Fibroblast of peridontal ligament (primary cell): ENCODE results near the gene SPIRE1.
"Not testable (repeated sequence)": the region's sequence is repeated elsewhere in the genome, so short reads cannot be mapped to it uniquely, and the experiment has no call there.

Source experiments
- DNase-seq: peaks from one replicate; pipeline ENCODE4 v3.0.0-alpha.2; 2010; ENCODE audit errors: extremely low read depth

The SPIRE1 gene

DNA sequence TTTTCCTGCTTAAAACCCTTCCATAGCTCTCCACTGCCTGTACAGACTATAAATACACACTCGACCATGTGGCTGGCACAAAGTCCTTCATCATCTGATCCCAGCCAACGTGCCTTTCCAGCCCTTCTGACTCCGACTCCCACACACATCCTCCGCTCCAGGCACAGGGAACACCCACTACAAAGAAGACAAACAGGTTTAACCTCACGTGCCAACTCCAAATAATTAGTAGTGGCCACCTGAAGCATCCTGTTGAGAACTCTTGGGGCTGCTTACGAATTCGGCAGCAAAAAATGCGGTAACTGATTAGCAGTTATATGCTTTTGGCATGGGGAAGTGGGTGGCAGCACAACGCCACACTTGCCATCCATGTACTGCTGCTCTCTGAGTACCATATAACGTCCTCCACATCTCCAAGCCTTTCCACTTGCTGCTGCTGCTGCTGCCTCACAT, 12.1 kb downstream of the SPIRE1 start:
- peak; percentile 38 for DNase-seq

DNA sequence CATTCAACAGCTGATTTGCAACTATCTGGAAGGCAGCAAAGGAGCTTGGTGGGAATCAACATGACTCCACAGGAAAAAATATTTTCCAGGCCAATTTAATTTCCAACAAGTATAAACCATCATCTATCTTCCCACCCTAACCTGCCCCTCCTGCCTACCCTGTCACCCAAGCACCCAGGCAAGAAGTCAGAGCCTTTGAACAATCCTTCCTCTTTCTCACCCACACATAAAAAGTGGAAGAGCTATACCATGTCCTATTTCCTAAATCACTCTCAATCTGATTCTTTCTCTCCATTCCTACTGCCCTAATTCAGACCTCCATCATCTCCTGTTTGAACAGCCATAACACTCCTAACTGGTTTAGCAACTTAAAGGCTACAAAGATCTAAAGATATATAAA, 12.7 kb downstream of the SPIRE1 start:
- no peak for DNase-seq

DNA sequence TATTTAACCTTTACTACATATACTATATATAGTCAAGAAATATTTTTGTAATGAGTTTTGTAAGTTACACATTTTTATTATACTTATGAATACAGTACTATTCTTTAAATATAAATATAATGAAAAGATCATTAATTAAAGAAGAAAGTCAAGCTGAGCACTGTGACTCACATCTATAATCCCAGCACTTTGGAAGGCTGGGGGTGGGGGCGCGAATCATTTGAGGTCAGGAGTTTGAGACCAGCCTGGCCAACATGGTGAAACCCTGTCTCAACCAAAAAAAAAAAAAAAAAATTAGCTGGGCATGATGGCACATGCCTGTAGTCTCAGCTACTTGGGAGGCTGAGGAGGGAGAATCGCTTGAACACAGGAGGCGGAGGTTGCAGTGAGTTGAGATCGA, 14.2 kb downstream of the SPIRE1 start:
- not testable (repeated sequence) for DNase-seq

DNA sequence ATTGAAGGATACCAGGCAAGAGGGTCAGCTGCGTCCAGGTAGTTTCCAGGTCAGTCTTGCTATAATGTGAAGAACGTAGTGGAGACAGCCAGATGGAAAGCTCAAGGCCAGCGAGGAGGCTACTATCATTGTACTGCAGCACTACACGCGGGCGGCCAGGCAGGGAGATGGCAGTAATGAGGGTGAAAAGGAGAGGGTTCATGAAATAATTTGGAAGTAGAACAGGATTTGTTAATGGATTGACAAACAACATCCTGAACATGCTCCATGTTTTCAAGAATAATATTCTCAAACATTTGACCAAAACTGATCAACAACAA, 17.1 kb downstream of the SPIRE1 start:
- DNase-seq, result no peak

DNA sequence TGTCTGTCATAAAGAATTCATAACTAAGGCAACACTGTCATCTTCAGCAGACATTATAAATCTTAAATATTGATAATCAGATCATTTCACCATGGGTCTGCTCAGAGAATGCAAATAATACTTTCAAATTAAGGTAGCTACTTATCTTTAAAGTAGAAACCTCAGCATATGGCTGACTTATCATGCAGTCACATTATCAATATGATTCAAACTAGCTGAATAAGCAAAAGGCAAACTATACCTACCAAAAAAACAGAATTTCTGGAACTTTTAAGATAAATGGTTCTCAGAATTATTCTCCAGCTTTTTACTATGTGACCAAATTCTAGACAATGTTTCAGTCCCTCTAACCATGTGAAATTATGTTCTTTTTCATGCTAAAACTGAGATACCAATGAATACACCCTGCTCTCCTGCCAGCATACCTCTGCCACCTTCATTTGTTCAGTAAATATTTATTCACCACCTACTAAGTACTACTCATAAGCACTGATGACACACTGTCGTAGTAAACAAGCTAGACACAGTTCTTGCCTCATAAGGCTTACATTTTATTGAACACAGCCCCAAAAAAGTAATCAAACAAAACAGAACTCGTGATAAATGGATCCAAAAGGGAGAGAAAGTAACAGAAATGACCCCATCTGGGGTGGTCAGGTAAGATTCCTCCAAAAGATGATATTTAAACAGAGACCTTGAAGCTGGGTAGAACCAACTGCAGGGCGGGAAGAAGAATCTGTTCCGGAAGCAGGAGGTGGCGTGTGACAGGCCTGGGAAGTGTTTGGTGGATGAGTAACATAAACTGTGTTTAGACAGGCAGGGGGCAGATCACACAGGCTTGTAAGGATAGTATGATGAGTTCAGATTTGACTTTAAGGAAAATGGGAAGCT, 17.7 kb downstream of the SPIRE1 start:
- DNase-seq, result peak; percentile 69

DNA sequence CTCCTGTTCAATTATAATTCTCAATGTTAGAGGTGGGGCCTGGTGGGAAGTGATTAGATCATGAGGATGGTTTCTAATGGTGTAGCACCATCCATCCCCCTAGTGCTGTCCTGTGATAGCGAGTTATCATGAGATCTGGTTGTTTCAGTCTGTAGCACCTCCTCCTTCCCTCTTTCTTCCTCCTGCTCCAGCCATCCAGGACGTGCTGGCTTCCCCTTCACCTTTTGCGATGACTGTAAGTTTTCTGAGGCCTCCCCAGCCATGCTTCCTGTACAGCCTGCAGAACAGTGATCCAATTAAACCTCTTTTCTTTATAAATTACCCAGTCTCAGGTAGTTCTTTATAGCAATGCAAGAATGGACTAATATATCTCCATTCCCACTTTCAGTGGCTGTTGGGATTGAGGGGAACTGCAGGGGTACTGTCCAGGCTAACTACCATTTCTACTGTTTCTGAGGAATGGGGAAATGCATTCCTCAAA, 19.2 kb downstream of the SPIRE1 start:
- no peak for DNase-seq

DNA sequence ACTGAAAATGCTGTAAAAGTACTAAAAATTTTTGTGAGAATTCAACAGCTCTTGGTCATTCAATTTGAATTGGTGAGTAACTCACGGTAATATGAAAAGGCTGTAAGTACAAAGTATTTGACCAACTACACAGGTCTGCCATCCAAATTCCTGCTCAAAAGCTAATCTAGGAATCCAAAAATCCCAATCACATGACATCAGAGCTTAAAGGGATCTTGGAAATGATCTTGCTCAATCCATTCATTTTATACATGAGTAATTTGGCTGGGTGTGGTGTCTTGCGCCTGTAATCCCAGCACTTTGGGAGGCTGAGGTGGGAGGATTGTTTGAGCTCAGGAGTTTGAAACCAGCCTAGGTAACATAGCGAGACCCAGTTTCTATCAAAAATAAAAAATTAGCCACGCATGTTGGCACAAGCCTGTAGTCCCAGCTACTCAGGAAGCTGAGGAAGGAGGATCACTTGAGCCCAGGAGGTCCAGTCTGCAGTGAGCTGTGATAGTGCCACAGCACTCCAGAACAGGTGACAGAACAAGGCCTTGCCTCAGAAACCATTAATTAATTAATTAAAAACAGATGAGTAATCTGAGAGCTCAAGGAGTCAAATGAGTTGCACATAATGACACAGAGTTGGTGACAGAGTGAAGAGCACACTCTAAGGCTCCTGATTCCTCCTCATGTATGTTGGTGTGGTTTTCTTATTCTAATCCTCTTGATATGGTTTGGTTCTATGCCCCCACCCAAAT, 19.8 kb downstream of the SPIRE1 start:
- DNase-seq, result peak; percentile 82

DNA sequence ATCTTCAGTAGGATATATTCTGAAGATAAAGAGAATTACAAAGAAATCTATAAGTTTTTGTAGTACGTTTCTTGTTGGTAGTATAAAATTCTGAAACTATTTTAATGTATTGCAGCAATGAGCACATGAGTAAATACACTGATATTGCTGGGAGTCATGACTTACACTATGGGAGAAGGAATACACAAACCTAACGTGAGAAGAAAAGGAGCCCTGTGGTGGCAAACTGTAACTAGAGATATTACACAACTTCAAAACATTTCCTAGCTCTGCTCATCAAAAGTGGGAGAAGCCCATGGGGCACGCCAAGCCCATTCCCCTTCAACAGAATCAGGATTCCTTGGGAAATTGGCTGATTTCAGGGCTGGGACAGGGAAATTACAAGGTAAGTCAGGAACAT, 20.5 kb downstream of the SPIRE1 start:
- peak; percentile 54 for DNase-seq

DNA sequence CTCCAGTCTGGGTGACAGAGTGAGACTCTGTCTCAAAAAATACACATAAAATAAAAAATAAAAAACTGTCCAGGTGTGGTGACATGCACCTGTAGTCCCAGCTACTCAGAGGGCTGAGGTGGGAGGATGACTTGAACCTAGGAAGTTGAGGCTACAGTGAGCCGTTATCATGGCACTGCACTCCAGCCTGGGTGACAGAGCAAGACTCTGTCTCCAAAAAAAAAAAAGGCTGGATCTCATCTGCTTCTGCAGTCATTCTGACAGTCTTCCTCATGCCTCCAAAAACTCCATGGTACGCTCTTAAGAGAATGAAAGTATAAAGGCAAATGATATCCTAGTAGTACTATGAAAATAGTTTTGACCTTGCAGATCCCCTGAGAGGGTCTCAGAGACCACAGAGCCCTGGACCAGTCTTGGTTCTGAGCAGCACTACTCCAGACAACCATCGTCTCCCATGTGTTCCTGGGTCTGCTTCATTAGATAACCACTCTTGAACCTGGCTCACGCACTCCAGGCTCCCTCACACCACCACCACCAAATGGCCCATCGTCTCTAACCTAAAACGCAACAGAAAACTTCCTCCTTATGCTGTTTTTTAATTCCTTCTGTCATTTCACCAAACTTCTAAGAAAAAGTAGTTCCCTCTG, 26.0 kb downstream of the SPIRE1 start:
- DNase-seq, result no peak

DNA sequence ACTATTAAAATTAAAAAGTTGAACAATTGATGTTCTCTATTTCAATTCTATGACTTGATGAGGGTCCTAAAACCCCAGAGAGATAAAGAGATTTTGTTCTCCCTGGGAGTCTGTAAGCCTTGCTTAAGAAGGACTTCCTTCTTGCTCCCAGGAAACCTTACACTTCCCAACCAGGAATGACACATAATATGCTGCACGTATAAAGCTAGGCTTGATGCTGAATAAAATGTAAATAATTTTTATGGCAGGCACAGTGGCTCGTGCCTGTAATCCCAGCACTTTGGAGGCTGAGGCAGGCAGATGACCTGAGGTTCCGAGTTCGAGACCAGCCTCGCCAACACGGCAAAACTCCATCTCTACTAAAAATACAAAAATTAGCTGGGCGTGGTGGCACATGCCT, 27.8 kb downstream of the SPIRE1 start:
- DNase-seq, result peak; percentile 46

DNA sequence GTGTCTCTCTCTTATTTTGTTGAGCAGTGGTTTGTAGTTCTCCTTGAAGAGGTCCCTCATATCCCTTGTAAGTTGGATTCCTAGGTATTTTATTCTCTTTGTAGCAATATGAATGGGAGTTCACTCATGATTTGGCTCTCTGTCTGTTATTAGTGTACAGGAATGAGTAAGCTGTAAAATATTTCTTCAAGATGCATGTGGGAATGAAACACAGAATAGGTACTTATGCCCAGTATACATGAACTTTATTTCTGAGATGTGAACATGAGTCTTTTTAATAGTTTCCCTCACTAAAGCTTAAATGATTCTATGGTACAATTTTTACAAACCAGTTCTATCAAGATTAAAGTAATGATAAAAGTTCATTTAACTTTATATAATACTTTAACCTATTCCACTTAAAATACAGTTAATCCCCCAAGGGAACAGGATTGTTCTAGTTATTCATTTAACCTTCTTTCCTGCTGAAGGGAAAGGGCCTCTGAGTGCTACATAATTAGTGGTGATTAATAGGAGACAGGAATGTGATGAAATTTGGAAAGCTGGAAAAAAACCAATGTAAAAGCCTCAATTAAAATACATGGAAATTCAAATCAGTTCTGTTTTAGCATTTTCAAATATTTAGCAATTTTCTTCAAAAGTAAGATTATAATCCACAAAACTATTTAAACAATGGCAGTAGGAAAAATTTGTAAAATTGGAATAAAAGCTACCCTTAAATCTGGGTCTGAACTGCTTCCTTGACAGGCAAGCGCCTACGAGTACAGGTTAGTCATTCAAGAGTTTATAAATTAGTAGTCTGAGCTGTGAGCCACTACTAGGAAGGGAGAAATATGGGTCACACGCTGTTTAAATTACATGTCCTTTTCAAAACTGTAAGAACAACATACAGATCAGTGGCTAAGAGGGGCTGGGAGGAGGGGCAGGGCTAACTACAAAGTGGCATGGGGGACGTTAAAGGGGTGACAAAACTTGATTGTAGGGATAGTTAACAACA, 28.9 kb downstream of the SPIRE1 start:
- peak; percentile 65 for DNase-seq

DNA sequence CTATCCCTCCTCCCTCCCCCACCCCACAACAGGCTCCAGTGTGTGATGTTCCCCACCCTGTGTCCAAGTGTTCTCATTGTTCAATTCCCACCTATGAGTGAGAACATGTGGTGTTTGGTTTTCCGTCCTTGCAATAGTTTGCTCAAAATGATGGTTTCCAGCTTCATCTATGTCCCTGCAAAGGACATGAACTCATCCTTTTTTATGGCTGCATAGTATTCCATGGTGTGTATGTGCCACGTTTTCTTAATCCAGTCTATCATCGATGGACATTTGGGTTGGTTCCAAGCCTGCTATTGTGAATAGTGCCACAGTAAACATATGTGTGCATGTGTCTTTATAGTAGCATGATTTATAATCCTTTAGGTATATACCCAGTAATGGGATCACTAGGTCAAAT, 30.7 kb downstream of the SPIRE1 start:
- not testable (repeated sequence) for DNase-seq

DNA sequence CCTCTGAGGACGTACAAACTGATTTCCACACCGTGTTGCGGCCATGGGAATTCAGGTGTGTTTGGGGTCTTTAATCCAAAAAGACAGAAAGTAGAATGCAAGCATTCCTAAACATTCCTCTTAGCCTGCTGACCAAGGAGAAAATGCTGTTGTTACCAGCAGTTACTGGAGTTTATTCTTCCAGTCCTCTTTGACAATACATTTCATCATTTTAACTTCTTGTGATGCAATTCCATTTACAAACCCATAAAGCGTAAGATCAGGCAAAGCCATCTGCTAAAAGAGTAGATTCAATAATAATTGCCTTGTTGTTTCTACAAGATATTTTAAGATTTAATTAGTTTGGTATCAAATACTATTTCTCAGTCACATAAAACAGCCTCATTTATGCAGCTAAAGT, 32.7 kb downstream of the SPIRE1 start:
- peak; percentile 40 for DNase-seq

DNA sequence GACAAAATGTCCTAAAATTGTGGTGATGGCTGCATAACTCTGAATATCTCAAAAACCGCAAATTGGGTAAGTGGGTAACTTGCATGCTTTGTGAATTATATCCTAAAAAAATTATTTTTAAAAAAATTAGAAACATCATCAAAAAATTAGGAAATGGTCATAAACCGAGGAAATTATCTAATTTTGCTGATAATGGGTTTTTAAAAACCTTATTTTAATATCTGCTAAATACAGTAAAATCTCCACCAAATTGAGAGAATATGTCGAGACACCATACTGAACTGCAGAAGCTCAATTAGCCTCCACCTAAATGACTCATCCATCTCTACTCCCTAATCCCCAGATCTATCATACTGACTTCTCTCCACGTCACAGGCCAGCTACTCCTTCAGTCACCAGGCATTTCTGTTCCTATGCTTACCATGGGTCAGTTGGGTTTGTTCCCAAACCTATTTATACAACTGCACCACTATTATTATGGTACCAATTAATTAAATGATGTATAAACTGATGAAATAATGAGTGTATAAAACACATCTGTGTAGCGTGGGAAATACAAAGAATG, 36.1 kb downstream of the SPIRE1 start:
- peak; percentile 73 for DNase-seq

DNA sequence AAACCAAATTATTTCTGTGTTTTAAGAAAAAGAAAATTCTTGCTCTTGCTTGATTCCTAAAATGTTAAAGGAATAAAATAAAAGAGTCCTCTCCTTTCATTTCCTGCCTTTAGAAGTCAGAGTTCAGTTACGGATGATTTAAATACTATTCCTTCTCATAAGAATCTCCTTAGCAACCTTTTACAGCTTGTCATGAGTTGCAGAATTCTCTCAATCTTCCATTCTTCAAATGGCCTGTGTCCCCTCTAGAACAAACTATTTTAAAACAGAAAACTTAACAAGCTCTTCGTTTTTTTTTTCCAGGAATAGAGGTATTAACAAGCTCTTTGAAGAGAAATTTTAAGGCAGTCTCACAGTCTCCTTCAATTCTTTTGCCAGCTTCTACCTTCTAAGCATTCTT, 42.2 kb downstream of the SPIRE1 start:
- no peak for DNase-seq

DNA sequence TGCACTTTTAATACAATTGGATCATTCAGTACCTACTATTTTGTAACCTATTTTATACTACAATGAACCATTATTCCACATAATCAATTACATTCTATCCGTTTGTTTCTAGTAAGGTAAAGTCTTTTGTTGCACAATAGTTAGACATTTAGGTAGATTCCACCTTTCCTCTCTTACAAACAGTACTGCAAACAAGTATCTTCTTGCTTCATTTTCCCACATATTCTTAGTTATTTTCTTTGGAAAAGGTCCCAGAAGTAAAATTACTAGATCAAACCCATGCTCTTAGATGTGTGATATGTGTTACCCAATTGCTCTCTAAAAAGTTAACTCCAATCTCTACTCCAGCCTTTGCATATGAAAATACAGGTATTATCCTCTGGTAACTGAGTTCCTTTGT, 49.6 kb downstream of the SPIRE1 start:
- peak; percentile 73 for DNase-seq

DNA sequence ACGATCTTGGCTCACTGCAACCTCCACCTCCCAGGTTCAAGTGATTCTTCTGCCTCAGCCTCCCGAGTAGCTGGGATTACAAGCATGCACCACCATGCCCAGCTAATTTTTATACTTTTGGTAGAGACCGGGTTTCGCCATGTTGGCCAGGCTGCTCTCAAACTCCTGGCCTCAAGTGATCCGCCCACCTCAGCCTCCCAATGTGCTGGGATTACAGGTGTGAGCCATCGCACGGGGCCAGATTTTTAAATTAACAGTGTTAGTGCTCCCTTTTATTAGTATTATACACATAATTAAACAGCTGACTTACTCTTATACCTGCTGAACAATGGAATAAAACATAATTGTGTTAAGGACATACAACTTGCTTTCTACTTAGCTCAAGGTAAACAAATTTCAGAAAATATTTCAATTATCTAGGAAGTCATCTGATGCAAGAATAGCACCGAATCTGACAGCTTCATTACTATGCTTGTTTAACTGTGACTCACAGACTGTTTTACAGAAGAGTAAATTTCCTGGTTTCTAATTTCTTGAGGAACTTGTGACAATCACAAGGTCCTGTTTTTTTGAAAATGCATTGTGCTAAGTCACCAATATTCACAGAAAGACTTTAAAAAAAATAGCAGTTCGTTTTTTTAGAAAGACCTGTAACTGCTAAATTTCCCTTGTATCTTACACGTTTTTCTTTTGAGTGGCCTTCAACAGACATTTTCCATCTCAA, 51.2 kb downstream of the SPIRE1 start:
- DNase-seq, result peak; percentile 86

DNA sequence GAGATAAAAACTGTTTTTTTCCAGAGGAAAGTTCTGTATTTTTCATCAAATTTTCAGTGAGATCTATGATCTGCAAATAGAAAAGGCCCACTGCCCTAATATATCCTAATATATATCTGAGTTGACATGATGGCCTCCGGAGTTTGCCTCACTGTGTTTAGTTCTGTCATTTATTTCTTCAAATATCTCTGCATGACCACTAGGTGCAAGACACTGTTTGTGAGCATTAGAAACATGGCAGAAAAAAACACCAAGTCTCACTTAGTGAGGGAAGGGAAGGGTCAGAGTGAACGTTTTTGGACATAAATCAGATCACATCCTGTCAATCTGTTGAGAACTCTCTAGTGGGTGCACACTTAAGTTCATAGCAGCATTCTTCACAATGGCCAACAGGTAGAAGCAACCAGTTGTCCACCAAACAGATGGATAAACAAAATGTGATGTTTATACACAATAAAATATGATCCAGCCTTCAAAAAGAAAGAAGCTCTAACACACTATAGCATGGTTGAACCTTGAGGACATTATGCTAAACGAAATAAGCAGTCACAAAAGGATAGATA, 53.4 kb downstream of the SPIRE1 start:
- no peak for DNase-seq

DNA sequence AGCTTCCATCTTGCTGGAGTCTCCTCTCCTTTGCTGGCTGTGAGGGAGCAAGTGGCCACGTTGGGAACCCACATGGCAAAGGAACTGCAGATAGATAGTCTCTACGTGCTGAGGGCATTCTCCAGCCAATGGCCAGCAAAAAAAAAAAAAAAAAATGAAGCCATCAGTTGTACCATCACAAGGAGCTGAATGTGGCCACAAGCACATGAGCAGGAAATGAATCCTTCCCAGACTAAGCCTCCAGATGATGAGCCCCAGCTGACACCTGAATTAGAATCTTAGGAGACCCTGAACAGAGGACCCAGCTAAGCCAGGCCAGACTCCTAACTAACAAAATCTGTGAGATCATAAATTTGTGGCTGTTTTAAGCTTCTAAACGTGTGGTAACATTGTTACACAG, 57.9 kb downstream of the SPIRE1 start:
- DNase-seq, result no peak

DNA sequence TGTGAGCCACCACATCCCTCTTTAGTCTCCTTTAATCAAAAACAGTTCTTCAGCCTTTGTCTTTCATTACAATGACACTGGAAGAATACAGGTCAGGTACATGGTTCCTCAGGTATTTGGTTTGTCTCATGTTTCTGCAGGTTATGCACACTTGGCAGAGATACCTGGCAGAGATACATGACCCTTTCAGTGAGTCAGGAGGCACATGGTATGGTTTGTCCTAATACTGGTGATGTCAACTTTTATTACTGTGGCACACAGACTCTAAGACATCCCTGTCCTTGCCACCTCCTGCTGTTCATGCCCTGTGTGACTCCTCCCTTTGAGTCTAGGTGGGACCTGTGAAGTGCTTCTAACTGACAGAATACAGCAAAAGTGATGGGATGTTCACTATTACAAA, 58.4 kb downstream of the SPIRE1 start:
- no peak for DNase-seq
